ENCODE data around the gene PDCD2L.

DNA sequence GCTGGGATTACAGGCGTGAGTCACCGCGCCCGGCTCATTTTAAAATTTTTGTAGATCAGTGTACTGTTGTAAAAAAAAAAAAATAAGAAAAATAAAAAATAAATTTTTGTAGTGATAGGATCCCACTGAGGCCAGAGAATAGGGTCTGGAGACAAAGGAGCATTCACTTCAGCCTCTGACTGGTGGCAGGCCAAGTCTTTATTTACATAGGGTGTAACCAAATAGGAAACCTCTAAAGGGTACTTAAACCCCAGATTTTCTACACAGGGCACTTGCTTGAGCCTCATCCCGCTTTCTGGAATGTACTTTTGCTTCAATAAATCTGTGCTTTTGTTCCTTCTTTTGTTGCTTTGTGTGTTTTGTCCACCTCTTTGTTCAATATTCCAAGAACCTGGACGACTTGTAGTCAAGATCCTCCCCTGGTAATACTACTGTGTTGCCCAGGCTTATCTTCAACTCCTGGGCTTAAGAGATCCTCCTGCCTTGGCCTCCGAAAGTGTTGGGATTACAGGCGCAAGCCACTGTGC, 2.1 kb upstream of the PDCD2L start:
- TF ChIP-seq, protein P1, sequence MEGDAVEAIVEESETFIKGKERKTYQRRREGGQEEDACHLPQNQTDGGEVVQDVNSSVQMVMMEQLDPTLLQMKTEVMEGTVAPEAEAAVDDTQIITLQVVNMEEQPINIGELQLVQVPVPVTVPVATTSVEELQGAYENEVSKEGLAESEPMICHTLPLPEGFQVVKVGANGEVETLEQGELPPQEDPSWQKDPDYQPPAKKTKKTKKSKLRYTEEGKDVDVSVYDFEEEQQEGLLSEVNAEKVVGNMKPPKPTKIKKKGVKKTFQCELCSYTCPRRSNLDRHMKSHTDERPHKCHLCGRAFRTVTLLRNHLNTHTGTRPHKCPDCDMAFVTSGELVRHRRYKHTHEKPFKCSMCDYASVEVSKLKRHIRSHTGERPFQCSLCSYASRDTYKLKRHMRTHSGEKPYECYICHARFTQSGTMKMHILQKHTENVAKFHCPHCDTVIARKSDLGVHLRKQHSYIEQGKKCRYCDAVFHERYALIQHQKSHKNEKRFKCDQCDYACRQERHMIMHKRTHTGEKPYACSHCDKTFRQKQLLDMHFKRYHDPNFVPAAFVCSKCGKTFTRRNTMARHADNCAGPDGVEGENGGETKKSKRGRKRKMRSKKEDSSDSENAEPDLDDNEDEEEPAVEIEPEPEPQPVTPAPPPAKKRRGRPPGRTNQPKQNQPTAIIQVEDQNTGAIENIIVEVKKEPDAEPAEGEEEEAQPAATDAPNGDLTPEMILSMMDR (IDR thresholded peaks at IDR 0.05): no peak
- TF ChIP-seq POLR2A (IDR thresholded peaks at IDR 0.05): no peak
